ENCODE measurements around the gene NTMT1. TPM values are rescaled to one million over a fixed set of nuclear protein-coding genes. Genes with fewer than 3 reads are reported as not detected.

The NTMT1 gene
- total RNA-seq, 1 experiment from 2014 or later, result 42.0 TPM

DNA sequence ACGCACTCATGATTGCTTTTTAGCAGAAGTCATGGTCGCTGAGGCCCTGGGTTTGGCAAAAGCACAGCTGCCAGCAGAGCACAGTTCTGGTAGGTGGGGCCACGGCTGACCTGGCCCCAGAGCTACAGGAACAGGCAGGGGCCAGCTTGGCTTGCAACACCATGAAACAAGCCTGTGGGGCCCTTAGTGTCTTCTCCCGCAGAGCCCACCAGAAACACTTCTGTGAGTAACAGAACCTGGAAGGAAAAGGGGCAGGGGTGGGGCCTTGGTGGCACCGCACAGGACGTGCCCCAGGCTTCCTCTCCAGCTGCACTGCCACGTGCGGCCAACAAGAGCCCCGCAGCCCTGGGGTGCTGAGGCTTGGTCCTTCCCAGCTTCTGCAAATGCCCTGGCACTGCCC, 11.1 kb downstream of the NTMT1 start:
- no peak for DNase-seq (ENCODE audit: low spot score)

DNA sequence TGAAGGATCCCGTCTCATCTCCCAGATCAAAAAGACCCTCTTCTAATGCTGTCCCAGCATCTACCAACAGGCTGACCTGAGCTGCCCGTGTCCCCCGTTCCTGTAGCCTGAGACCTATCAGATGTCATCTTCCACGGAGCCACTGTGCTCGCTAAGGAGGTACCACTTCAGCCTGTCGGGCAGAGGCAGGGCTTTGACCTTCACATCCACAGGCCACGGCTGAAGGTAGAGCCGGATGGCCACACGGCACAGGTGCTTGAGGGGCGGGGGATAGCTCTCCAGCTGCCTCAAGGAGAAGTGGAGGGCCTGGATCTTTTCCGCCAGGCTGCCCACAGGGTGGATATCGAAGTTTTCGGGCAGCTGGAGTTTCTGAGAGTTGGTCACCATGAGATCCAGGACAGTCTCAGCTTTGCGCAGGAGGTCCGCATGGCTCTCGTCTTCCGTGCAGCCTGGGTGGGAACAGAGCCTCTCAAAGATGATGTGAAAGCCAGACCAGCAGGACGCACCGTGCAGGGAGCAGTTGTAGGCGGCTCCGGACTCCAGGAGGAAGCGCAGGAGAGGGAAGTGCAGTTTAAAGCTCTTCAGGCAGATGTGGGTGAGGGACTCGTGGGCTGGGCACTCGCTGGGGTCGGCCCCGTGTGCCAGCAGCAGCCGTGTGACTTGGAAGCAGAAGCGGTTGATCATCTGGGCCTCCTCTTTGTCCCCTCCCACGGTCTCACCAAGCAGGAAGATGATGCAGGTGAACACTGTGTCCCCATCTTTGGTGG, 11.9 kb downstream of the NTMT1 start:
- no peak for DNase-seq (ENCODE audit: low spot score)

DNA sequence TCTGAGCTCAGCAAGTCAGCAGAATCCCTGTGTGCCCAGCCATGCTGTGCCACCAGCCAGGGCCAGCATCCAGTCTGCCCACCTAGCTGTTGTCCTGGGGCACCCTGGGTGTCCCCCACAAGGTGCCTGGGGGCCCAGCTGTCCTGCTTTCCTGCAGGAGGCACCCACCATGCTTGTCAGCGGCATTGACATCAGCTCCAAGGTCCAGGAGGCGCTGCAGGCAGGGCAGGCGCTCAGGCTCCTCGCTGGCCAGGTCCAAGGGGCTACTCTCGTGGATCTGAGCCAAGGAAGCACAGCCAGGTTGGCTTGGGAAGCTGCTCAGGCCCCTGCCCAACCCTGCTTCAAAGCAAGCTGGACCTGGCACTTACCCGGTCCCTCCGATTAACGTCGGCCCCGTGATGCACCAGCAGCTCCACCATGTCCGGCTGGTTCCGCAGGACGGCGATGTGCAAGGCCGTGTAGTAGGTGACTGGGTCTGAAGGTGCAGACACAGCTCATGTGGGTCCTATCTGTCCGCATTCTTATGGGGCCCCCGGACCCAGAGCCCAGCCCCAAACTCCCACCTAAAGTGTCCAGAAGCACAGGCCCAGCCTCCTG, 13.2 kb downstream of the NTMT1 start:
- no peak for DNase-seq (ENCODE audit: low spot score)

DNA sequence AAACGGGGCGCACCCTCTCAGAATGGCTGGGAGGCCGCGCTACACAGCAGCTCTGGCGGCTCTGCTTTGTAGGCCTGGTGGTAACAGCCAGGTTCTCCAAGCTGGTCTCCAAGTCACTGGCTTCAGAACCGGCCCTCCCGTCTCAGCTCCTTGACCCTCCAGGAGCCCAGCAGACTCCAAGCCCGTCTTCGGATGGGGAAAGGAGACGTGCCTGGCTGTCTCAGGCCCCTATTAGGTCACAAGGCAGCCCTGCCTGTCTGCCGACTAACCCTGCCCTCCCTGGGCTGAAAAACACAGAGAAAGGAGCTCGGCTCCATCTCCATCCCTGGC, 13.8 kb downstream of the NTMT1 start:
- no peak for DNase-seq (ENCODE audit: low spot score)

DNA sequence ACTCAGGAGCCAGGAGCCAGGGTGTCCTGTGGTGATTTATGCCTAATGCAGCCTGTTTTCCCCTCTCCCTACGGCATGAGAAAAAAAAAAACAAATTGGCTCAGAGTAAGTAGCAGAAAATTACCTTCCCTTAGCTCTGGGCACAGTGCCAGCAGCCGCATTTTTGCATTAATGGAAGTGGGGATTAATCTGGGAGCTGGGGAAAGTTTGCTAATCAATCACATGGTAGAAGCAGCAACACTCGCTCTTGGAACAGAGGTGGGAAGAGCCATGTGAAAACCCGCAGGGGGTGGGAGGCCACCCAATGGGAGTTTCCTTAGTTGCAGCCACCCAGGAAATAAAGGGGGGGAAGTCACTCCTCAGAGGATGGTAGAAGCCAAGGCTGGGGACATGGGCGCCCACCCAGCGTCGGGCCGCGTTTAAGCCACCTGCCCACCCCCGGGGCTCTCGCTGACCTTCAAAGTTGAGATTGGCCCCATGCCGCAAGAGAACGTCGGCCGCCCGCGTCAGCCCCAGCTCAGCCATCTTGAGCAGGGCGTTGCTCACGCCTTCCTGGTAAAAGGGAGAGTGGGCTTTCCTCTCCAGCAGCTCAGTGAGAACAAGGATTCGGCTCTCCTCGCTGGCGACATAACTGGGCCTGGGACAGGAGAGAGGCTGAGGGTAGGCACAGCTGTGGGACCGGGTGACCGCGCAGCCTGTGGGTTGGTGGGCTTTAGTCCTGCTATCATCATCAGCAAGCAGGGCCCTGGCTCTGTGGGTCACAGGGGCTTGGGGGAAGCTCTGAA, 14.3 kb downstream of the NTMT1 start:
- DNase-seq (ENCODE audit: low spot score), result no peak

DNA sequence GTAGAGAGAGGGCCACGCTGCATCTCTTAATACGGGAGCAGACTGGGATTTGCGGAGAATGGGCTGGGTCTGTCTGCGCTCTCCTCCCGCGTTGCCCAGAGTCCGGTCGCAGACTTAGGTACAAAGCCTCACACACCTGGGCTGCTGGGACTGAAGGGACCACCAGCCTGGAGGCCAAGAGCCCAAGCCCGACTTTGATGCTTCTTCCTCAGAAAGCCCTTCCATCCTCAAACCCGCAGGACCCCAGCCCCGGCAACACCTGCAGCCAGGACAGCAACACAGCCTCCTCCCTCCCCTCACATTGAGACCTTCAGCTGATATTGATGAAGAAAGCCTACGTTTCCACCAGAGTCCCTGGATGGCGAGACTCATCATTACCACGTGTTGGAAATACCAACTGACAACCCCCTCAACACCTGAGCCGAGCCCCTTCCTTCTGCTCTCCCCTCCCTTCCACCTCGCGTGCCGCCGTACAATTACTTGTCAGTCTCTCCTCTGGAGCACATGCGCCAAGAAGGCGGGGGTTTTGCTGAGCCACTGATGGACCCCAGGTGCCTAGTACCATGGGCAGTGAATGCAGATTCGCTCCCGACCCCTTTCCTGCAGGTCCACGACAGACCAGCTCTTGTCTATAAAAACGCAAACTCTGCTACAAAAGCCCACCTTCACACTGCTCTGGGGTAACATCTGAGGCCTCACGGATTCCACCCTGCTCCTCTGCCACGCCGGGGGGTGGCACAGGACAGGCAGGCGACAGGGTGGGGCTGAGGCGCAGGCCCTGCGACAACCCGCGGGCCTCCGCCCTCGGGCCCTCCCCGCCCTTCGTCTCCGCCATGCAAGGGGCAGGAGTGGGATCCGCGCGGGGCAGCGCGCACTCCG, 15.1 kb downstream of the NTMT1 start:
- no peak for DNase-seq (ENCODE audit: low spot score)

DNA sequence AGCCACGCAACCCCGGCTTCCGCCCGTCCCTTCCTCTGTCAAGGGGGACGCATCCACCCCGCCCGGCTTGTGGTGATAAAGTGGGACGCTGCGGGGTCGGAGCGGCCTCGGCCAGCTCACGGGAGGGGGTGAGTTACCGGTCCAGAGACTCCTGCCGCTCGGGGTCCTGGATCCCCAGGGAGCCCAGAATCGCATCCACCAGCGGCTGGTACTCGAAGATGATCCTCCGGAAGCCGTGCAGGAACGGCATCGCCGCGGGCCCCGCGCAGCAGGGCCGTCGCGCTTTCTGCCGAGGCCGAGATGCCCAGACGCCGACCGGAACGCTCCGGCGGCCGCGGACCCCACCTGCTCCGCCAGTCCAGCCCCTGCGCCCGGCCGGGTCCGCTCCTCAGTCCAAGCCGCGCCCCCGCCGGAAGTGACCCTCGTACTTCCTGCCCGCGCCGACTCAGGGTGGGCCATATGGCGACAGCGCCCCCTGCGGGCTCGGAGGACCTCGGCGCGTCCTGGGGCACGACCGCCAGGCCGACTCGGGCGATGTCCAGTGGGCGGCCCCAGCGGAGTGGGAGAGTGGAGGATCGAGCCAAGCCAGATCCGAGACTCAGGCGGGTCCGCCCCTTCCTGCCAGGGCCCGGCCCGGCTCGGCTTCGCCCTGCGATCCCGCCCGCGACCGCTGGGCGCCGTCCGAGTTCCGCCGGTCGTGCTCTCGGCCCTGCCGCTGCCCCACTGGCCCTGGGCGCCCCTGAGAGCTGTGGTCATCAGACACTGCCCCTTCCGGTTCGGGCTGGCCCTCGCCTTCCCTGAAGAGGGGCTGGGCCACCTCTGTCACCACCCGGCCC, 16.0 kb downstream of the NTMT1 start, which contains the start of gene ASB6:
ASB6 (minus strand) TSS at position 402 of the 836 bp plus-strand sequence; CDS start at position 250, 152 bp downstream.
- DNase-seq (ENCODE audit: low spot score), result peak; percentile 93

DNA sequence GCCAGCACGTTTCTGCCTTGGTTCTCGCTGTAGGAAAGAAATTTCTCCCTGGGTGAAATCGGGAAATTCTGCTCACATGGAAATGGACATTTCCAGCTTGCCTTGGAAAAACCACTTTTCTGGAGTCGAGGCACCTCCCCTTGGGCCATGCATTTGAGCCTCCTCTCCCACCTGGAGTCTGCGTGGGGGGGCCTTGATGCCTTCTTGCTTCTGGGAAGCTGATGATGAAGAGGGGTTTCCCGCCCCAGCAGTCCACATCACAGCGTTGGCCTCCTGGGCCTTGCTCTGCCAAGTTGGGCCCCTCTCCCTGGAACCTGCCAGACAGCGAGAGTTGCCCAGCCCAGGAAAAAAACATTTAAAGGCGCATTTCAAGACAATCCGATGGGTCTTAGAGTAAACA, 17.7 kb downstream of the NTMT1 start:
- DNase-seq (ENCODE audit: low spot score), result no peak

DNA sequence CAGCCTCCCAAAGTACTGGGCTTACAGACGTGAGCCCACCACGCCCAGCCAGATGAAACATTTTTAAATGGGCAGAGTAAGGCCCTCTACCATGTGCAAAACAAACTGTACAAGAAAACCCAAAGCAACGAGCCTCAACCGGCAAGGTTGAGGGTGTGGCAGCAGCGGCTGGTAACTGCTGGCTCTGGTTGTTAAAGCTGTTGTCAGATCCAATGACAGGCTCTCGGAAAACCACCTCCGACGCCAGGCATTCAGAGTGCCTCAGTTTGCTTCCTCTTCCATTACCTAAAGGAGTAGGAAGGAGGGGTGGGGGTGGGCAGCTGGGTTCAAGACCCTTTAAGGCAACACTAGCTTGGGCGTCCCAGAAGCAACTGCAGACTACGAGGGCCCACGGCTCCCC, 18.4 kb downstream of the NTMT1 start:
- DNase-seq (ENCODE audit: low spot score), result no peak

DNA sequence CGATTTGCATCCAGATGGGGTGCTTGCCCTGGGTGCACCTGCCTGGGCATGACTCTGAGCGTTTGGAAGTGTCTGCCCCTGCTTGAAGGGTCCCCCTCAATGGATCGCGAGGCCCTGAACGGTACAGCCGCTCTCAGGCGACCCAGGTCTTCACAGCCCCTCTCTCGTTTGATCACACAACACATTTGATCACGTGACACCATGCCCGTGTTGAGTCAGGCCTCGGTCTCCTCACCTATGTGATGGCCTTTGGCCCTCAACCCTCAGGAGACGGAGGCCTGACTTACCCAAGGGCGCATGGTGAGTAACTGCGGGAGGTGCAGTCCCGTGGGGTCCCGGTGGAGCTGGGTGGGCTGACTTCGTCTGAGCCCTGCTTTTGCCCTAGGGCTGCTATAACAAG, 18.9 kb downstream of the NTMT1 start:
- DNase-seq (ENCODE audit: low spot score), result no peak

DNA sequence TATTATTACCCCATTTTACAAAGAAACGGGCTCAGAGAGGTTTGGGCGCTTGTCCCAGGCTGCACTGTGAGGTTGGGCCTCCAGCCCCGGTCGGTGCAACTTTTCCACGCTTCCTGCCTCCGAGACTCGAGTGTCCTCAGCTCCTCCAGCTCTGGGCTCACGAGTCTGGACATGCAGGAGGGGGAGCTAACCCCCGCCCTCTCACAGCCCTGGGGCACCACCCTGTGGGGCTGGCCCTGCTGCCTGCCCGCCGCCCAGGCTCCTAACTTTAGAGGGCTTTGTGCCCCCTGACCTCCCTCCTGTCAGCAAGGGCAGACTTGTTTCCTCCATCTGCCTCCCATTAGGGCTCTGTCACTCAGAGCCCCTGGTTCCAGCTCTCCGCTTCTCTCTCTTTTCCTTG, 20.3 kb downstream of the NTMT1 start:
- DNase-seq (ENCODE audit: low spot score), result no peak

DNA sequence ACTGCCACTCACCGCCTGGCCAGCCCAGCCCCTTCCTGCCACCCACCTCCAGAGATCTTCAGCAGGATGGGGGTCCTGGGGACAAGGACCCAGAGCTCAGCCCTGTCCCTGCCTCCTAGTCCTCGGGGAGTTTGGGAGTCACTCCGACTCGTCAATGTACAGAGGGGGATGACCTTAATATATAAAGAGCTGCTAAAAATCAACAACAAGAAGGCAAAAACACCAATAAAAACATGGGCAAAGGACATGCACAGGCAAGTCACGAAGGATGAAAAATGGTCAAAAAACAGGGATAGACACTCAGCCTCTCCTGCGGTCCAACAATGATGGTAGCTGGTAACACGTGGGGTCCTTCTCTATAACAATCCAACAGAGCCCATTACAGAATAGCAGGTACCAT, 20.7 kb downstream of the NTMT1 start:
- no peak for DNase-seq (ENCODE audit: low spot score)

DNA sequence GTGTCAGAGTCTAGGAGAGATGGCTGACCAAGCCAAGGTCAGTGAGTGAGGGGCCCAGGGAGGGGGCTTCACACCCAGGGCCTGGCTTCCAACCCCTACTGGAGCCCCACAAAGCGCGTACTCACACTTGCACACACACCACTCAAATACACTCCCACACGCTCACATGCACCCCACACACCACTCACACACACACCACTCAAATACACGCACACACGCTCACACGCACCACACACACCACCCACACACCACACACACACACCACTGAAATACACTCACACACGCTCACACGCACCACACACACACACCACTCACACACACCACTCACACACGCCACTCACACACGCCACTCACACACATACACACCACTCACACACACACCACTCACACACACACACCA, 21.7 kb downstream of the NTMT1 start:
- no peak for DNase-seq (ENCODE audit: low spot score)

DNA sequence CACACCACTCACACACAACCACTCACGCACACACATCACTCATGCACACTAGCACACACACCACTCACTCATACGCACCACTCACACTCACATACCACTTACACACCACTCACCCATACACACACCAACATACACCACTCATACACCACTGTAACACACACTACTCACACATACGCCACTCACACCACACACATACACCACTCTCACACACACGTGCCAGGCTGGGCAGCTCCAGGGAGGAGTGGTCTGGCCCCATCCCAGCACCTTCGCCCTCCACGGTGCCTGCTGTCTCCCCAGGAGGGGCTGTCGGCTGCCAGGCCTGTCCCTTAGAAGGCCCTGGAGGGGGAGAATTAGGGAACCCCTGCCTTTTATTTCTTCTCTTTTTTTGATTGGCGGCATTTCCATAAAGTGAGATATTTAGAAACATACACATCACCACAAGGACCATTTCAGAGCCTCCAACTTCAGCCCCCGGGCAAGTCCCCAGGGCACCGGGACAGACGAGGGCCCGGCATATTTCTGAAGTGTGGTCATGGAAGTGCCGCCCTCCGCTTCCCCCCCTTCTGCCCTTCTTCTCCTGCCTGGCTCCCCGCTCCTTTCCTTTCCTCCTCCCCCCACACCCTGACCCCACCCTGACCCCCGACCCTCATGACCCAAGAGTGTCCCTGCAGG, 22.3 kb downstream of the NTMT1 start:
- no peak for DNase-seq (ENCODE audit: low spot score)

DNA sequence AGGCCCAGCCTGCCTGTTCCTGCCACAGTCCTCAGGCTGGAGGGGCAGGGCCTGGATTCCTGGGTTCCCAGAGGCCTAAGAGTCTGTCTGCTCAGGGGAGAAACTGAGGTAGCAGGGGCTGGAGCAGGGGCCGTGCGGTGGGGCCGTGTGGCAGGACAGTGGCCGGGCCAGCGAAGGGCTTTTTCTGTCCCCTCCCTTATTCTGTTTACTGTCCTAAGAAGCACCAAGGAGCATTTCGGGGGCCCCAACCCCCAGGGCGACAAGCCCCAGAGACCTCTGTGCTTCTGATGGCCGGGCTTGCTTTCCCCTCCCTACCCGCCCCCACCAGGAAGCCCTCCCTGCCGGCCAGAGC, 22.8 kb downstream of the NTMT1 start:
- no peak for DNase-seq (ENCODE audit: low spot score)

DNA sequence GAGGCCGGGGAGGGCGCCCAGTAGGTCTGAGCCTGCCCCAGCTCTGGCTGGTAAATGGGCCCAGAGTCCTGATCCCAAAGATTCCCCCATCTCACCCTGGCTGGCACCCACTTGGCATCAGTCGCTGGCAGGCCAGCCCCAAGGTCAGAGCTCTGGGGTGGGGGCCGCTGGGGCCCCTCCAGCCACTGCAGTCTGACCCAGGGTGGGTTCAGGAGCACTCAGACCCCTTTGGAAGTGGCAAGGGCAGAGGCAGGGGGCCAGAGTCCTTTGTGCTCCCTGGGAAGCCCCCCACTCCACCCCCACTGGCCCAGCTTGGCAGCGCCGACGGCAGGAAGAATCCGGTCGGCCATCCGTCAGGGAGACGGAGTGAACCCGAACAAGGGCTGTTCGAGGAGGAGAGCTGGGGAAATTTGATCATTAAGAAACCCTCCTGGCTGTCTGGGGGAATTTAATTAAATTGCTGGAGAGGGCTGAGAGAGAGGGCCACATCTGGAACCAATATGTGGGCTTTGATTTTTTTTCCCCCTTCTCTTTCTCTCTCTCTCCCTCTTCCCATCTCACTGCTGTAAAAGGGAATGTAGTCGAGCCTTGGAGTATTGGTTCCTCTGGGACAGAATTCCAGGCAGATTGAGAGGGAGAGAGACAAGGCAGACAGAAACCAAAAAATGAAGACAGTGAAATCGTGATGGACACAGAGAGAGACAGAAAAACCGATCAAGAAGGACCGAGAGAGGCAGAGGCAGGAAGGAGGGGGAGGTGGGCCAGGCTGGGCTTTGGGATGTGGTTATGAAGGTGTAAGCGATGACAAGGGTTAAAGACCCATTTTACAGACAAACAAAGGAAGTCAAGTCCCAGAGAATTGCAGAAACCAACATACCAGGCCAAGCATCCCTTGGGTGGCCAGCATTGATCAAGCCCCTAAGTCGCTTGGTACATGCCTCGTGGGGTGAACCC, 24.0 kb downstream of the NTMT1 start:
- no peak for DNase-seq (ENCODE audit: low spot score)

DNA sequence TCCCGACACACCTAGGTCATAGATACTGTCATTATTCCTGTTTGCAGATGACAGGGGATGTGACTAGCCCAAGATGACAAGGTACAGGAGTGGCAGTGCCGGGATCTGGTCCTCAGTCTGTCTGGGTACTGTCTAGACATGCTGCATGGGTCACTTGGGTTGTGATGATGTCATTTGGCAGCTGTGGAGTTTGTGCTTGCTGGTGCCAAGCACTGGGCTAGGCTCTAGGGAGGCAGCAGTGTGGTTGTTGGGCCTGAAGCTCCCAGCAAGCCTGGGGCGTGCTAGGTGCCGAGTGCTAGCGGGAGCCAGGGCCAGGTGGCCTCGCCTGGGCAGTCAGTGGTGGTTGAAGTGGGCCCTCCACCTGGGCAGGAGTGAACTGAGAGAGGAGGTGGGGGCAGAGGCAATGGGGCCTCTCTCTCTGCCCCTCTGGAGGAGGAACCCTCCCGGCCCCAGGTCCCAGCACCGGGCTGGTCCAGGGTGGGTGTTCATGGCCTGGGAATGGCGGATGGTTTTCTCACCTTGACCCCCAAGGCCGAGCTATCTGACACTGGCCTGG, 24.8 kb downstream of the NTMT1 start:
- DNase-seq (ENCODE audit: low spot score), result no peak

DNA sequence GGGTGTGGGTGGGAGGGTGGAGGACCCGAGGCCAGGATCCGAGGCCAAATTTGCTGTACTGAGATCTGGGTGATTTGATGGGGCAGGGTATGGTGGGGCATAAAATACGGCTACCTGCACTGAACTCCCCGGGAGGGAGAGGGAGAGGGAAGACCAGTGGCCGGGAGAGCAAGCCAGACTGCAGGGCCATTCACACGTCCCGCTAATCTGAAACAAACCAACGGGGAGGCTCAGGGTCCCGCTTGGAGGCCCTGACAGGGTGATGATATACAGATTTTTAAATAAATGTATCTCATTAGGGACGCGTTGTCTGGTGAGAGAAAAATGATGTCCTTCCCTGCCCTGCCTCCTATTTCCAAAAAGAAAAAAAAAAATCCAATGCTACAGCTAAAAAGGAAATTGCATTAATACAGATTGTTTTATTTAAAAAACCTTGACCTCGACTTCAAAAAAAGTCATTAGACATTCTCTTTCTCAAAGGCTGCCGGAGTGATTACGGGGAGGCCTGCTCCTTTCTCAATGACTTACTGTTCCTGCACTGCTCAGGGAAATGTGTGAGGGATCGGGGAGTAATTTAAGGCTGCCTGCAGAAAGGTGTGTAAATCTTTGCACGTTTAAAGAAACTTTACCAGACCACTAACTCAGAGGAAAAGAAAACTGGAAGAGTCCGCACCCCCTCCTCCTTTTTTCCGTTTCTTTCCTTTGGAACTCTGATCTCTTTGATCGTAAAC, 28.0 kb downstream of the NTMT1 start:
- no peak for DNase-seq (ENCODE audit: low spot score)

Data from H4 (cell line).